DOHH2 (cell line): ENCODE data around the gene CFAP58.

ENCODE experiments used
- CTCF ChIP-seq: fragments of 200-600 bp; sonication (generic); IDR thresholded peaks from one replicate; pipeline ENCODE4 v1.5.1; 2014; ENCODE audit warnings: antibody characterized with exemption, mild to moderate bottlenecking, low read depth, low read length; ENCODE audit not compliant: poor library complexity, severe bottlenecking
- EZH2phosphoT487 ChIP-seq: fragments of 200-600 bp; sonication (generic); IDR thresholded peaks from 2 replicates; pipeline ENCODE4 v1.6.1; 2017; ENCODE audit warnings: borderline replicate concordance, mild to moderate bottlenecking, antibody characterized with exemption, low read length, moderate library complexity, mixed read lengths

- no peak for TF ChIP-seq CTCF
- TF ChIP-seq EZH2phosphoT487 = no peak
Observed at GRCh38 chr10:104424719-104425118, 71.1 kb downstream of the CFAP58 start.
